ENCODE results near the gene TSNAX. TPM values are rescaled to one million over a fixed set of nuclear protein-coding genes. Genes with fewer than 3 reads are reported as not detected.

TSNAX gene
- total and polyA plus RNA-seq, 2 of the 8 experiments (the other 6 are each of a cell fraction or from before 2014, with no cell fraction given) = 7.7 to 34.0 TPM

DNA sequence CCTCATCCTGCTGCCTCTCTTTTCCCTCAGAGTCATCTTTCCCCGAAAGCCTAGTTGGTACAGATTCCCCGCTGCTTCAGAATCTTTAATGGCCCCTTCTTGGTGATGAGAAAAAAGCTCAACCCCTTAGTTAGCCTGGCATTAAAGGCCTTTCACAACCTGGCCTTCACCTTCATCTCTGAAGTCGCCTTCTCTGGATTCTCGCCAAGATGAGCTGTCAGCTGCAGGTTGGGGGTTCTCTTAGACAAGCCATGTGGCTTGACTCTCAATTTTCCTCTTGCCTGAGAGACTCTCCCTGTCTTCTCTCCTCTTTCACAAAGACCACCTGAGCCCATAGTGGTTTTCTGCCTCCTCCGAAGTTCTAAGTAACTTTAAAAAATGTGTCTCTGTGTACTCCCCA lies 82.6 kb downstream of the TSNAX start:
- Histone ChIP-seq H2BK20ac (ENCODE audit: low read length) (no peak overlapping the region), H2AK5ac (ENCODE audit: low read depth, low read length) (no peak overlapping the region), H4K5ac (ENCODE audit: insufficient read length, low read depth, low read length) (no peak overlapping the region), H2BK120ac (replicated peaks; ENCODE audit: low read depth, low read length) (no peak overlapping the region), H3K56ac (replicated peaks; ENCODE audit: insufficient read length, low read depth, low read length) (no peak overlapping the region), H3K9me3 (ENCODE audit: insufficient read depth in 2 of 2, low read depth in 1 of 2, low read length in 1 of 2) (no peaks in the 10 kb centered on the region), H2BK5ac (ENCODE audit: low read depth, low read length) (no peak overlapping the region), H3K36me3 (ENCODE audit: control insufficient read depth in 2 of 4, insufficient read depth in 4 of 4, low read length in 3 of 4) (no peaks in the 10 kb centered on the region), H4K8ac (ENCODE audit: extremely low read depth, insufficient read depth, low read length) (no peak overlapping the region), H3K79me2 (ENCODE audit: control insufficient read depth in 1 of 2, insufficient read depth in 2 of 2, low read length in 2 of 2) (no peaks in the 10 kb centered on the region), H3K27ac (ENCODE audit: low read depth, low read length) (no peak overlapping the region), H3K18ac (ENCODE audit: extremely low read depth, low read length) (no peak overlapping the region), H3K4me3 (ENCODE audit: extremely low read depth in 1 of 4, insufficient read depth in 2 of 4, low read depth in 3 of 4, low read length in 4 of 4) (no peak overlapping the region), H3K23ac (ENCODE audit: insufficient read length) (no peak overlapping the region), H2AFZ (ENCODE audit: low read length) (no peak overlapping the region), H4K91ac (replicated peaks; ENCODE audit: insufficient read length, low read length) (no peak overlapping the region), H2BK12ac (ENCODE audit: low read depth, low read length) (no peak overlapping the region), H3K9ac (replicated peaks in 1 of 4; ENCODE audit: extremely low read depth in 1 of 4, low read depth in 3 of 4, low read length in 3 of 4) (no peak overlapping the region), H4K20me1 (replicated peaks in 1 of 2; ENCODE audit: control insufficient read depth in 1 of 2, insufficient read depth in 2 of 2, low read length in 2 of 2) (no peaks in the 10 kb centered on the region), H3K4me1 (replicated peaks in 1 of 4; ENCODE audit: control insufficient read depth in 3 of 4, insufficient read depth in 4 of 4, low read length in 3 of 4) (no peaks in the 10 kb centered on the region), H3K27me3 (replicated peaks in 1 of 4; ENCODE audit: control insufficient read depth in 3 of 4, extremely low read depth in 1 of 4, insufficient read depth in 3 of 4, low read length in 3 of 4) (no peaks in the 10 kb centered on the region; a peak in 1 of 7 replicates), H3K79me1 (ENCODE audit: low read depth, low read length) (no peaks in the 10 kb centered on the region), H3K14ac (ENCODE audit: insufficient read length) (no peak overlapping the region), H3K23me2 (ENCODE audit: low read depth, low read length) (no peaks in the 10 kb centered on the region), H3K4ac (replicated peaks; ENCODE audit: insufficient read length, low read depth, low read length) (no peak overlapping the region), H3K4me2 (ENCODE audit: insufficient read depth in 1 of 2, low read depth in 2 of 2, low read length in 2 of 2) (no peak overlapping the region), H2BK15ac (ENCODE audit: low read length) (no peak overlapping the region)
- no peak for DNase-seq (ENCODE audit: low read depth in 1 of 2, low spot score in 2 of 2)
- ChIA-PET CTCF (ENCODE audit: partially characterized antibody) (interaction anchor here (1.2 kb wide), 1 partner anchor 10 kb away, joined by 3 read pairs; no protein-coding TSS in a partner anchor), POLR2A (ENCODE audit: partially characterized antibody) (no interaction called here)
- TF ChIP-seq TAF1 (IDR thresholded peaks at IDR 0.05; ENCODE audit: low read depth, low read length) (no peak), SP4 (IDR thresholded peaks at IDR 0.05; ENCODE audit: low read length) (no peak), NANOG (IDR thresholded peaks at IDR 0.05; ENCODE audit: insufficient read depth, low read depth, low read length, poor library complexity, severe bottlenecking) (no peak), SIRT6 (IDR thresholded peaks at IDR 0.05; ENCODE audit: low read length) (no peak), SAP30 (IDR thresholded peaks at IDR 0.05; ENCODE audit: insufficient read depth, insufficient replicate concordance, low read length) (no peak), RAD21 (IDR thresholded peaks at IDR 0.05 in 1 of 2, conservative IDR thresholded peaks at IDR 0.05 in 1 of 2; ENCODE audit: low read depth in 2 of 2, low read length in 2 of 2) (no peak), SUZ12 (IDR thresholded peaks at IDR 0.05; ENCODE audit: low read length) (no peak), USF2 (IDR thresholded peaks at IDR 0.05; ENCODE audit: low read length) (no peak)
- no peak for FAIRE-seq
- 81% methylated on average over 5 of the region's 5 CpGs; no CpG with 5 or more reads in 1 of the 2 experiments for WGBS, 2 experiments (ENCODE audit: extremely low coverage in 1 of 2, insufficient coverage in 1 of 2, insufficient read length in 1 of 2, insufficient replicate concordance in 2 of 2, low coverage in 1 of 2, low lambda C conversion rate in 2 of 2, missing lambda C conversion rate in 1 of 2)
